Measurements from ENCODE around the gene SELENOO.

DNA sequence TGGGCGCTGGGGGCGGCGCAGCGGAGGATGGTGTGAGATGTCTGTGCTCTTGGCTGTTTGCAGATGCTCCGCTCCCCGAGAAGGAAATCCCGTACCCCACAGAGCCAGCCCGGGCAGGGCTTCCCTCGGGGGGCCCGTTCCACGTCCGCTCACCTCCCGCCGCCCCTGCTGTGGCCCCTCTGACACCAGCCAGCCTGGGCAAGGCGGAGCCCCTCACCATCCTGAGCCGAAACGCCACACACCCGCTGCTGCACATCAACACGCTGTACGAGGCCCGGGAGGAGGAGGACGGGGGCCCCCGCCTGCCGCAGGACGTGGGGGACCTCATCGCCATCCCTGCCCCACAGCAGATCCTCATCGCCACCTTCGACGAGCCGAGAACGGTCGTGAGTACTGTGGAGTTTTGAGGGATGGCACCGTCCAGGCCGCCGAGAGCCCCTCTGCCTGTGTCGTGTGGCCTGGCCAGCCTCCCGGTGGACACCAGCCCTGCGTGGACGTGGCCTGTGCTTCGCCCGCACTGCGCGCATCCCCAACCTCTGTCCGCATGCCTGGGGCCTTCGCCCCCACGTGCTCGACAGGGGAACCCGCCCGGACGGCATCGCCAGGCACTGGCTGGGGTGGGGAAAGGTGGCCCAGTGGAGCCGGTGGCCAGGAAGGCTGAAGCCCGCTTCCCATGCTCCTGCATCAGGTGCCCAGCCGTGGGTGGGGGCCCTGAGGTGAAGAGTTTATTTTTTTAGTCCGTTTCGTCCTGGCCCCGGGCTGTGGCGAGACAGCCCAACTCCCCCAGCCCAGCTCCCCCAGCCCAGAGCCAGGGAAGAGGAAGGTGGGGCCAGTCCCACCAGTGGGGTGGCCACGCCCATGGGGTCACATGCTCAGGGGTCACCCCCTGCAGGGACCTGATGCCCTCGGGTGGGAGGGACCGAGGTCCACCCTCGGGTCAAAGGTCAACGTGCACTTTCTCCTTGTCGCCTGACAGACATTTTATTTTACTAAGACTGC lies 21.6 kb upstream of the SELENOO start:
- TF ChIP-seq, protein P1, sequence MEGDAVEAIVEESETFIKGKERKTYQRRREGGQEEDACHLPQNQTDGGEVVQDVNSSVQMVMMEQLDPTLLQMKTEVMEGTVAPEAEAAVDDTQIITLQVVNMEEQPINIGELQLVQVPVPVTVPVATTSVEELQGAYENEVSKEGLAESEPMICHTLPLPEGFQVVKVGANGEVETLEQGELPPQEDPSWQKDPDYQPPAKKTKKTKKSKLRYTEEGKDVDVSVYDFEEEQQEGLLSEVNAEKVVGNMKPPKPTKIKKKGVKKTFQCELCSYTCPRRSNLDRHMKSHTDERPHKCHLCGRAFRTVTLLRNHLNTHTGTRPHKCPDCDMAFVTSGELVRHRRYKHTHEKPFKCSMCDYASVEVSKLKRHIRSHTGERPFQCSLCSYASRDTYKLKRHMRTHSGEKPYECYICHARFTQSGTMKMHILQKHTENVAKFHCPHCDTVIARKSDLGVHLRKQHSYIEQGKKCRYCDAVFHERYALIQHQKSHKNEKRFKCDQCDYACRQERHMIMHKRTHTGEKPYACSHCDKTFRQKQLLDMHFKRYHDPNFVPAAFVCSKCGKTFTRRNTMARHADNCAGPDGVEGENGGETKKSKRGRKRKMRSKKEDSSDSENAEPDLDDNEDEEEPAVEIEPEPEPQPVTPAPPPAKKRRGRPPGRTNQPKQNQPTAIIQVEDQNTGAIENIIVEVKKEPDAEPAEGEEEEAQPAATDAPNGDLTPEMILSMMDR (IDR thresholded peaks at IDR 0.05): no peak
- no peak for TF ChIP-seq POLR2A (IDR thresholded peaks at IDR 0.05)
